T-helper 17 cell (primary cell): ENCODE measurements around the gene PRDM5. TPM values are rescaled to one million over a fixed set of nuclear protein-coding genes. Genes with fewer than 3 reads are reported as not detected.

Experiments
- ATAC-seq: fragments of 150-1000 bp; cut with Tn5 transposase; 2 replicates; pipeline ENCODE4 v1.10.0; 2021; ENCODE audit warnings: mild to moderate bottlenecking, moderate library complexity
- DNase-seq, 3 donors: peaks; one replicate each; pipeline versions ENCODE4 v3.0.0 to v3.0.0-alpha.2; 2020 to 2021
- H3K9me3 ChIP-seq: one replicate; pipeline ENCODE4 v1.7.0; 2013; ENCODE audit warnings: low read length, mild to moderate bottlenecking; ENCODE audit not compliant: control insufficient read depth, poor library complexity, severe bottlenecking
- H3K27ac Mint-ChIP-seq: one replicate; pipeline ENCODE4 v1.8.0; 2022; ENCODE audit warnings: mild to moderate bottlenecking, moderate library complexity, mixed read lengths
- H3K27me3 Mint-ChIP-seq: one replicate; pipeline ENCODE4 v1.8.0; 2022; ENCODE audit warnings: mixed read lengths
- H3K36me3 Mint-ChIP-seq: one replicate; pipeline ENCODE4 v1.8.0; 2022; ENCODE audit warnings: low read depth, mixed read lengths
- H3K4me1 Mint-ChIP-seq: one replicate; pipeline ENCODE4 v1.8.0; 2022; ENCODE audit warnings: mild to moderate bottlenecking, mixed read lengths
- H3K4me3 Mint-ChIP-seq: one replicate; pipeline ENCODE4 v1.8.0; 2022; ENCODE audit warnings: mild to moderate bottlenecking, moderate library complexity, mixed read lengths
- total RNA-seq, 4 donors: library from RNA in 2 of 4; stranded (reverse) in 2 of 4; gene quantifications; one replicate each; pipeline ENCODE4 v1.2.3 and lab custom pipeline; 2022 to 2026

PRDM5 gene
- total RNA-seq, 2 donors from 2014 or later: 0.15 TPM; not detected in 1

- no peaks in the 10 kb centered on the region for H3K4me1 Mint-ChIP-seq
- peaks cover 8% of the 10 kb centered on the region for H3K27me3 Mint-ChIP-seq
- no peak for DNase-seq
- H3K9me3 ChIP-seq: no peaks in the 10 kb centered on the region
- no peak overlapping the region for H3K27ac Mint-ChIP-seq
- no peak overlapping the region for H3K4me3 Mint-ChIP-seq
- no peaks in the 10 kb centered on the region for H3K36me3 Mint-ChIP-seq
- no peak for ATAC-seq
These were observed 57.6 kb downstream of the PRDM5 start for GRCh38 chr4:120864969-120865368.

DNA sequence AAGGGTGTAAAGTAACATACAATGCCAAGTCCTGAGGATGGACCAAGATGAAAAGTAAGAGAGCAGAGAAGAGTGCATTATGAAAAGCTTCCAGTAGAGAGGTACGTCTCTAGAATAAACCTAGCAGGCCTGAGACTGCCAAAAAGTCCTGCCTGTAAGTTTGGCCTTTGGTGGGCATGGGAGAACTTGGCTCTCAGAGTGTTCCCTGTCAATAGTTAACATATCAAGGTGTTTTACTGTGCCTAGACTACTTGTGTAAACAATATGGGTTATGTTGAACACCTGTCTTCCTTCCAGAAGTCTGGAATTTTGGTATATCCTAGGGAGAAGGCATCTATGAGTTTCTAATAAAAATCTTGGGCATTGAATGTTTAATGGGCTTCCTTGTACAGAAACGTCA, 60.1 kb downstream of the PRDM5 start:
- Mint-ChIP-seq H3K4me1 (peaks cover under 1% of the 10 kb centered on the region), H3K4me3 (no peak overlapping the region), H3K27ac (no peak overlapping the region), H3K36me3 (no peaks in the 10 kb centered on the region), H3K27me3 (peaks cover 13% of the 10 kb centered on the region)
- ATAC-seq: no peak
- no peaks in the 10 kb centered on the region for H3K9me3 ChIP-seq
- DNase-seq: no peak

- H3K9me3 ChIP-seq: no peaks in the 10 kb centered on the region
- DNase-seq: no peak
- H3K4me1 Mint-ChIP-seq: peaks cover 2% of the 10 kb centered on the region
- H3K27me3 Mint-ChIP-seq: peaks cover 13% of the 10 kb centered on the region
- H3K27ac Mint-ChIP-seq: no peak overlapping the region
- no peak overlapping the region for H3K4me3 Mint-ChIP-seq
- no peak for ATAC-seq
- H3K36me3 Mint-ChIP-seq: no peaks in the 10 kb centered on the region
These were observed 60.7 kb downstream of the PRDM5 start for GRCh38 chr4:120861852-120862251.

DNA sequence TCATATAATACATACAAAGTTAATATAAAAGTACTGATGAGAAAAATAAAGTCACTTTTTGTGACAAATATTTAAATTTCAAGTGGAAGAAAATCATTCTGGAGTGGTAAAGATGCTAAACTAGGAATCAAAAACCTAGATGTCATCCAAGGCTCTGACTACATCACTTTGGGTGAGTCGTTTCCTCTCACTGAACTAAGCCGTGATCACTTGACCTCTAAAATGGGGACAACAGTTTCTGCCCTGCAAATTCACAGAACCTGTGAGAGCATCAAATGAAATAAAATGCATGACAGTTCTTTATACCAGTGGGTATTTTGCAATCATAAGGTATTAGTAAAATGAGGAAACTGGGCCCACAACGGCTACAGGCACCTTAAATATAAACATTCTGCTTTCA, 63.8 kb downstream of the PRDM5 start:
- Mint-ChIP-seq H3K4me3 (no peak overlapping the region), H3K27me3 (peaks cover 13% of the 10 kb centered on the region), H3K27ac (no peak overlapping the region), H3K36me3 (no peaks in the 10 kb centered on the region), H3K4me1 (peaks cover 4% of the 10 kb centered on the region)
- no peaks in the 10 kb centered on the region for H3K9me3 ChIP-seq
- DNase-seq: no peak
- no peak for ATAC-seq

DNA sequence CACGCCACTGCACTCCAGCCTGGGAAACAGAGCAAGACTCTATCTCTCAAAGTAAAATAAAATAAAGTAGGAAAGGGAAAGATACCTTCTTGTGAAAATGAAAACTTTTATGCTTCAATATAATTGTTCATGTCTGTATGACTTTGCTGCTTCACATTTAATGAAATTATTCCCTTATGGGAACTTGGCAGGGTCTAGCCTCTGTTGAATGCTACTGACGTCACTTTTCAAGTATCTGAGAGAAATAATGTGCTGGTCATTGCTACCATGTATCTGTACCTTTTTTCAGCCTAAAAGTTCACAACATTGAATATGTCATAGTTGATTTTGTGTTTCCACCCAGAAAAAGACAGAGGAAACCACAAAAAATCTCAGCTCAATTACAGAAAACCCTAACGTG, 65.2 kb downstream of the PRDM5 start:
- no peaks in the 10 kb centered on the region for H3K9me3 ChIP-seq
- no peaks in the 10 kb centered on the region for H3K36me3 Mint-ChIP-seq
- DNase-seq (no peak), ATAC-seq (no peak)
- peaks cover 4% of the 10 kb centered on the region for H3K4me1 Mint-ChIP-seq
- H3K4me3 Mint-ChIP-seq: no peak overlapping the region
- H3K27ac Mint-ChIP-seq: no peak overlapping the region
- H3K27me3 Mint-ChIP-seq: peaks cover 10% of the 10 kb centered on the region

DNA sequence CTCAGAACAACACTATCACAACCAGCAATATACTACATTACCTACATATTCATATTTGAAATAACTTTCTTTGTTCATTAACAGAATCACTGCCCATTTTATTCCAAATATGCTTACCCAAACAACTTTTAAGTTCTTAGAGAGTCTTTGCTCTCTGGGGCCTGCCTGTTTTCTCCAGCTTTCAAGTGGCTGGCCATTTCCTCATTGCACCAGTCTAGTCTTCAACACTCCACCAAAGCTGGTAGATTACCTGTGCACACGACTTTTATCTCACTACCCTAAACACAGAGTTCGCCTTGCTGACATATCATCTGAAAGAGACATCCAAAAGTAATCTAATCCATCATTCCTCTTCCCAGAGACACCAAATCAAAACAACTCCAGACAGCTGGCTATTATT, 66.2 kb downstream of the PRDM5 start:
- ATAC-seq (no peak), DNase-seq (no peak)
- Mint-ChIP-seq H3K27me3 (peaks cover 5% of the 10 kb centered on the region), H3K36me3 (no peaks in the 10 kb centered on the region), H3K27ac (no peak overlapping the region), H3K4me3 (no peak overlapping the region), H3K4me1 (peaks cover 4% of the 10 kb centered on the region)
- no peaks in the 10 kb centered on the region for H3K9me3 ChIP-seq

DNA sequence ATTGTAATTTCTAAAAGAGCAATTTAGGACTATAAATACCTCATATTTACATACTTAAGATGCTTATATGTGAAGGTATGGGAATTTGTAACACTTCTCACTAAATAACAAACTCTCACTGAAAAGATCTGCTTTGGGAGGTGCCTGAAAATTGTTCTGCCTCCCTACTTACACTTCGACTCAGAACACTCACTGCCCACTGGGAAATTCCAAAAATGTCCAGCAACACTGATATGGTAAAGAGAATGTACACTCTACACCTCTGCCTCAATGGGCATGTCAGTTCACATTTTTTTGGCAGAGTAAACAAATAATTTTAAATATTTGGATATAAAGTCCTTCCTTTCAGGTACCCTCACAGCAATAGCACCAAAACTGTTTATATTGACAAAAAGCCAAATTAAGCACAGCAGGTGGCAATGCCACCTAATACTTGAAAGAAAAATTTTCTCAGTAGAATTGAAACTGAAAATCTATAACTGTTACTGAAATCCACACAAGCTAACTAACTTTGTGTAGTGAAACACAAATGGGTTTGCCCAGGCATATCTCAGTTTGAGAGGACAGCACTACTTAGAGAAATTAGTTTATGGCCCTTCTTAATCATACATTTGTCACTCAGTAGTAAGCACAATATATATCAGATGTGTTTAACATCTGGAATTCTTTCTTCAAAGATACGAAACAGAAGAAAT, 67.1 kb downstream of the PRDM5 start:
- no peaks in the 10 kb centered on the region for H3K9me3 ChIP-seq
- Mint-ChIP-seq H3K27ac (no peak overlapping the region), H3K36me3 (no peaks in the 10 kb centered on the region), H3K27me3 (peaks cover 8% of the 10 kb centered on the region), H3K4me1 (peaks cover 4% of the 10 kb centered on the region), H3K4me3 (no peak overlapping the region)
- no peak for ATAC-seq
- DNase-seq: no peak

GRCh38 chr4:120853161-120853935, 69.2 kb downstream of the PRDM5 start:
- H3K27ac Mint-ChIP-seq: no peak overlapping the region
- no peak overlapping the region for H3K4me3 Mint-ChIP-seq
- H3K9me3 ChIP-seq: no peaks in the 10 kb centered on the region
- H3K27me3 Mint-ChIP-seq: peaks cover 6% of the 10 kb centered on the region
- ATAC-seq: no peak
- H3K36me3 Mint-ChIP-seq: no peaks in the 10 kb centered on the region
- H3K4me1 Mint-ChIP-seq: peaks cover 4% of the 10 kb centered on the region
- DNase-seq: no peak

- no peak for ATAC-seq
- no peaks in the 10 kb centered on the region for H3K9me3 ChIP-seq
- Mint-ChIP-seq H3K36me3 (no peaks in the 10 kb centered on the region), H3K4me1 (peaks cover 2% of the 10 kb centered on the region), H3K27me3 (peaks cover 12% of the 10 kb centered on the region), H3K27ac (no peak overlapping the region), H3K4me3 (no peak overlapping the region)
- no peak for DNase-seq
These were observed 72.4 kb downstream of the PRDM5 start for GRCh38 chr4:120850018-120850599.

- no peaks in the 10 kb centered on the region for H3K9me3 ChIP-seq
- no peak for ATAC-seq
- H3K36me3 Mint-ChIP-seq: no peaks in the 10 kb centered on the region
- H3K4me1 Mint-ChIP-seq: peaks cover 7% of the 10 kb centered on the region
- H3K27me3 Mint-ChIP-seq: peaks cover 12% of the 10 kb centered on the region
- no peak for DNase-seq
- no peak overlapping the region for H3K27ac Mint-ChIP-seq
- H3K4me3 Mint-ChIP-seq: no peak overlapping the region
These were observed 75.4 kb downstream of the PRDM5 start for GRCh38 chr4:120847019-120847582.

GRCh38 chr4:120844528-120844921, 78.0 kb downstream of the PRDM5 start:
- Mint-ChIP-seq H3K36me3 (no peaks in the 10 kb centered on the region), H3K27me3 (peaks cover 11% of the 10 kb centered on the region), H3K4me3 (no peak overlapping the region), H3K27ac (no peak overlapping the region), H3K4me1 (peaks cover 7% of the 10 kb centered on the region)
- no peak for ATAC-seq
- DNase-seq: no peak
- no peaks in the 10 kb centered on the region for H3K9me3 ChIP-seq

- H3K4me3 Mint-ChIP-seq: no peak overlapping the region
- no peaks in the 10 kb centered on the region for H3K36me3 Mint-ChIP-seq
- H3K27me3 Mint-ChIP-seq: peaks cover 11% of the 10 kb centered on the region
- ATAC-seq (no peak), DNase-seq (no peak)
- peaks cover 7% of the 10 kb centered on the region for H3K4me1 Mint-ChIP-seq
- H3K9me3 ChIP-seq: no peaks in the 10 kb centered on the region
- H3K27ac Mint-ChIP-seq: no peak overlapping the region
These were observed 78.5 kb downstream of the PRDM5 start for GRCh38 chr4:120843849-120844527.

DNA sequence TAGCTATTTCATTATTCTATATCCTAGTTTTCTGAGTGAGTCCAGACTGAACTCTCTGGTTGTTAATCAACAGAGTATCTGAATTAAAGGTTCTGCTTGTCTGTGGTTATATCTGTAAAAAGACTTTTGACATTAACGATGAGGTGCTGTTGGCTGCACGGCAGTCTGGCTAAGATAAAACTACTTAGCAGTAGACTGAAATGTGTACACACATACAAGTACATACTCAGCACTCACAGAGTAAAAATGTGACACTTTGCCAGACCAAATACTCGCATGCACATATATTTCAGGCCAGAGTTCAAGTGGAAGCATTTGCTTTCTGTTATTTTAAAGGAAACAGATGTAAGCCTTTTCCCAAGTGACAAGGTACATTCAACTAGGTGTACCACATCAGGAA, 80.5 kb downstream of the PRDM5 start:
- no peaks in the 10 kb centered on the region for H3K9me3 ChIP-seq
- ATAC-seq: no peak

More for the DNA sequence above, 80.5 kb downstream of the PRDM5 start:
- H3K4me3 Mint-ChIP-seq: no peak overlapping the region
- no peak overlapping the region for H3K27ac Mint-ChIP-seq
- H3K27me3 Mint-ChIP-seq: peaks cover 6% of the 10 kb centered on the region
- no peaks in the 10 kb centered on the region for H3K36me3 Mint-ChIP-seq
- H3K4me1 Mint-ChIP-seq: peaks cover 7% of the 10 kb centered on the region
- DNase-seq: no peak
